Lung (tissue), 12 donors: Measurements from ENCODE around the gene NDE1. TPM values are rescaled to one million over a fixed set of nuclear protein-coding genes. Genes with fewer than 3 reads are reported as not detected.

ENCODE experiments used
- ATAC-seq: fragments of 200-7000 bp; cut with Tn5 transposase; one replicate; pipeline ENCODE4 v1.9.1; 2020; ENCODE audit warnings: moderate number of reproducible peaks; ENCODE audit not compliant: insufficient read depth, low FRiP score
- DNase-seq, 3 donors: peaks; one replicate each; pipeline ENCODE4 v3.0.0-alpha.2; 2013 to 2017
- H3K27ac ChIP-seq, 2 donors: one replicate each; pipeline ENCODE4 v1.5.1; 2013; ENCODE audit warnings: mild to moderate bottlenecking in 2 of 2, moderate library complexity in 2 of 2, control low read depth in 1 of 2, inconsistent platforms in 1 of 2, low read depth in 1 of 2, low read length in 1 of 2
- H3K27me3 ChIP-seq, 3 donors: one replicate each; pipeline ENCODE4 v1.5.1; 2013; ENCODE audit warnings: low read length in 2 of 3; ENCODE audit not compliant: control insufficient read depth in 3 of 3, insufficient read depth in 3 of 3
- H3K36me3 ChIP-seq, 4 donors: one replicate each; pipeline ENCODE4 v1.5.1; 2013; ENCODE audit warnings: low read length in 4 of 4, mild to moderate bottlenecking in 1 of 4, moderate library complexity in 1 of 4; ENCODE audit not compliant: control insufficient read depth in 4 of 4, insufficient read depth in 4 of 4
- H3K4me1 ChIP-seq, 5 donors: one replicate each; pipeline ENCODE4 v1.5.1; 2013; ENCODE audit warnings: low read length in 5 of 5, mild to moderate bottlenecking in 2 of 5, moderate library complexity in 1 of 5; ENCODE audit not compliant: control insufficient read depth in 5 of 5, insufficient read depth in 5 of 5
- H3K4me3 ChIP-seq: one replicate; pipeline ENCODE4 v1.5.1; 2013; ENCODE audit warnings: mild to moderate bottlenecking, control low read depth, moderate library complexity
- H3K9ac ChIP-seq, 2 donors: one replicate each; pipeline ENCODE4 v1.5.1; 2013; ENCODE audit warnings: low read length in 2 of 2, control low read depth in 1 of 2; ENCODE audit not compliant: insufficient read depth in 1 of 2
- H3K9me3 ChIP-seq, 4 donors: one replicate each; pipeline ENCODE4 v1.5.1; 2013; ENCODE audit warnings: low read length in 3 of 4, mild to moderate bottlenecking in 1 of 4, moderate library complexity in 1 of 4; ENCODE audit not compliant: control insufficient read depth in 4 of 4, insufficient read depth in 3 of 4
- WGBS, 2 donors: extraction: QIAGEN DNeasy Blood & Tissue Kit; methylation state at CpG; one replicate each; pipeline ENCODE4 v1.1.7; 2013; 5-methylcytosine and 5-hydroxymethylcytosine counted together
- polyA plus RNA-seq, 2 donors: library from polyadenylated mRNA; stranded (reverse); fragments of 200-250 nt; gene quantifications; one replicate each; pipeline ENCODE4 v1.2.1, GENCODE V29; 2013
- total RNA-seq, 2 donors: library from RNA; depleted of rRNA in 1 of 2; stranded (reverse); fragments of >200 nt in 1 of 2; gene quantifications; one replicate each; pipeline ENCODE4 v1.2.1, GENCODE V29; 2014 to 2021
- TF ChIP-seq, protein P1 (sequence below): IDR thresholded peaks from 2 replicates; pipeline ENCODE4 v1.5.1; 2012; ENCODE audit warnings: mild to moderate bottlenecking; ENCODE audit errors: control extremely low read depth, extremely low read depth
- donor health status: control.
- donor health status: control.
- donor health status: Bipolar disorder and iron deficiency.
- donor health status: healthy.
- donor health status: DM: yes; HTN: yes; CAD: no.

The NDE1 gene
- total and polyA plus RNA-seq, 4 donors = 7.4 to 46.8 (median 22.5) TPM

DNA sequence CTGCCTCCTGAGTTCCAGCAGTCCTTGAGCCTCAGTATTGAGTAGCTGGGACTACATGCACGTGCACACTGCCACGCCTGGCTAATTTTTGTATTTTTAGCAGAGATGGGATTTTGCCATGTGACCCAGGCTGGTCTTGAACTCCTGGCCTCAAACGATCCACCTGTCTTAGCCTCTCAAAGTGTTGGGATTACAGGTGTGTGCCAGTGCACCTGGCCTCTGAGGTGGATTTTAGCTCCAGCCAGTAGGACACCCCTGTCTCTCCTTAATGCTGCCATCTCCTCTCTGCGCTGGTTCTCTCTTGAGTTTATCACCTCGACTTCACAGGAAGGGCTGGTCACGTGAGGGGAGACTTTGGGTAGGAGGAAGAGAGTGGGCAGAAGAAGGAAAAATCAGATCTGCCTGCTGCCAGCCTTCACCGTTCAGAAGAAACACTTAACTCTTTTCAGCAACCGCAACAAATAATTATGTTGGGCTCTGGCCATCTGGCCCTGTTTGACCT, 55.1 kb downstream of the NDE1 start:
- no peak for DNase-seq
- 53 to 66% methylated on average over 8 of the region's 8 CpGs for WGBS, 2 donors
- no peak overlapping the region for H3K27ac ChIP-seq
- H3K4me3 ChIP-seq = no peak overlapping the region
- ATAC-seq = no peak
- peaks cover 0 to 2% (median 0%) of the 10 kb centered on the region in 4 donors for H3K9me3 ChIP-seq
- H3K9ac ChIP-seq = no peak overlapping the region
- peaks cover 7 to 20% (median 11%) of the 10 kb centered on the region in 4 donors for H3K36me3 ChIP-seq
- no peaks in the 10 kb centered on the region for H3K4me1 ChIP-seq
- H3K27me3 ChIP-seq = no peaks in the 10 kb centered on the region
- TF ChIP-seq, protein P1, sequence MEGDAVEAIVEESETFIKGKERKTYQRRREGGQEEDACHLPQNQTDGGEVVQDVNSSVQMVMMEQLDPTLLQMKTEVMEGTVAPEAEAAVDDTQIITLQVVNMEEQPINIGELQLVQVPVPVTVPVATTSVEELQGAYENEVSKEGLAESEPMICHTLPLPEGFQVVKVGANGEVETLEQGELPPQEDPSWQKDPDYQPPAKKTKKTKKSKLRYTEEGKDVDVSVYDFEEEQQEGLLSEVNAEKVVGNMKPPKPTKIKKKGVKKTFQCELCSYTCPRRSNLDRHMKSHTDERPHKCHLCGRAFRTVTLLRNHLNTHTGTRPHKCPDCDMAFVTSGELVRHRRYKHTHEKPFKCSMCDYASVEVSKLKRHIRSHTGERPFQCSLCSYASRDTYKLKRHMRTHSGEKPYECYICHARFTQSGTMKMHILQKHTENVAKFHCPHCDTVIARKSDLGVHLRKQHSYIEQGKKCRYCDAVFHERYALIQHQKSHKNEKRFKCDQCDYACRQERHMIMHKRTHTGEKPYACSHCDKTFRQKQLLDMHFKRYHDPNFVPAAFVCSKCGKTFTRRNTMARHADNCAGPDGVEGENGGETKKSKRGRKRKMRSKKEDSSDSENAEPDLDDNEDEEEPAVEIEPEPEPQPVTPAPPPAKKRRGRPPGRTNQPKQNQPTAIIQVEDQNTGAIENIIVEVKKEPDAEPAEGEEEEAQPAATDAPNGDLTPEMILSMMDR = no peak

DNA sequence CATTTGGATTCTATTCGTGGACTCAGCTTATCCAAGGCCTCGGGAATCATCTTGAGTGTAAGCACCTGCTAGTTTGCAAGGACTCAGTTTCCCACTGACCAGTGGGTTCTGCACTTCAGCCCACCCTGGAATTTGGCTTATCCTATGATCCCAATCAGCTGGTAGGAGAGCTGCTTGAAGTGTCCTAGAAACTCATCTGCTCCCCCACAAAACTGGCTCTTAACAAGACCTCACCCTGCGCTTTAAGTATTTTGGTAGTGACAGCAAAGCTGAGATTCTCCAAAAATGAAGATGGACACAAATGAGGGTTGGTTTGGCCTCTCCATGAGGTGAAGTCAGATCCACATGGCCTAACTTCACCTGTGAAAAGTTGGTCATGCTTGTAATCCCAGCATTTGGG, 57.3 kb downstream of the NDE1 start:
- H3K36me3 ChIP-seq = peaks cover 0 to 11% (median 8%) of the 10 kb centered on the region in 4 donors
- H3K27ac ChIP-seq = no peak overlapping the region
- TF ChIP-seq, protein P1 = no peak

DNA sequence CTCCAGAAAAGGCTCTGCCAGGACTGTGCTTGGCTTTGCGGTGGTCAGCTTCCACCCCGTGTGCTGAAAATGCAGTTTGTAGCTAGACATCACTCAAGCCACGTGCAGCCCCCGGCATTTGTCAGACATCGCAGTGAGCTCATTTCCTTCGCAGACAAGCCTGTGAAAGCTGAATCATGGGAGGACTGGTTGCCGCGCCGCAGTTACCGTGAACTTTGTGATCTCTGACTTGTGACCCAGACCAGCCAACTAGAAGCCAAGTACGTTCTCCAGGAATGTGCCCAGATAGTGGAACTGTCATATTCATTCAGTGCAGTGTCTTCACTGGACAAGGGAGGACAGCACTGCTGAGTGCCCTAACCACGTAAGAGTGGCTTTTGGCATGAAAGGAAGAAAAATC, 58.1 kb downstream of the NDE1 start:
- Histone ChIP-seq H3K27ac (no peak overlapping the region), H3K4me3 (no peak overlapping the region), H3K9ac (no peak overlapping the region), H3K9me3 (peaks cover 0 to 2% (median 0%) of the 10 kb centered on the region in 4 donors), H3K36me3 (peaks cover 0 to 10% (median 8%) of the 10 kb centered on the region in 4 donors), H3K4me1 (no peaks in the 10 kb centered on the region), H3K27me3 (no peaks in the 10 kb centered on the region)
- ATAC-seq (peak; percentile 19), DNase-seq (peak; percentile 16 to 31 (median 28))
- TF ChIP-seq, protein P1 = no peak
- WGBS, 2 donors = 77 to 91% methylated on average over 12 of the region's 12 CpGs

More for the DNA sequence above, 57.3 kb downstream of the NDE1 start:
- DNase-seq (no peak), ATAC-seq (no peak)
- no peak overlapping the region for H3K9ac ChIP-seq
- no peaks in the 10 kb centered on the region for H3K4me1 ChIP-seq
- 97 to 98% methylated on average over 3 of the region's 3 CpGs for WGBS, 2 donors
- H3K9me3 ChIP-seq = peaks cover 0 to 2% (median 0%) of the 10 kb centered on the region in 4 donors
- H3K4me3 ChIP-seq = no peak overlapping the region
- no peaks in the 10 kb centered on the region for H3K27me3 ChIP-seq

DNA sequence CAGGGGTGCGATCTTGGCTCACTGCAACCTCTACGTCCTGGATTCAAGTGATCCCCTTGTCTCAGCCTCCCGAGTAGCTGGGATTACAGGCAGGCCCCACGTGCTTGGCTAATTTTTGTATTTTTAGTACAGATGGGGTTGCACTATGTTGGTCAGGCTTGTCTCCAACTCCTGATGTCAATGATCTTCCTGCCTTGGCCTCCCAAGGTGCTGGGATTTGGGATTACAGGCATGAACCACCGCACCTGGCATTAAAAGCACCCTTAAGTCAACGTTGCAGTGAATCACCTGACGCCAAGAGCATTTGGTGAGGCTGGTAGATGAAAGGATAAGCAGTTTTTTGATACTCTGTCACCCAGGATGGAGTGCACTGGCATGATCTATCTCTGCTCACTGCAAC, 59.0 kb downstream of the NDE1 start:
- peaks cover 0 to 13% (median 8%) of the 10 kb centered on the region in 4 donors for H3K36me3 ChIP-seq
- H3K4me3 ChIP-seq = no peak overlapping the region
- ATAC-seq (no peak), DNase-seq (no peak)
- no peaks in the 10 kb centered on the region for H3K27me3 ChIP-seq
- TF ChIP-seq, protein P1 = no peak
- peaks cover 0 to 2% (median 0%) of the 10 kb centered on the region in 4 donors for H3K9me3 ChIP-seq
- no peak overlapping the region for H3K27ac ChIP-seq
- WGBS, 2 donors = 91 to 94% methylated on average over 7 of the region's 7 CpGs
- H3K4me1 ChIP-seq = no peaks in the 10 kb centered on the region
- no peak overlapping the region for H3K9ac ChIP-seq
